ENCODE data around the gene PABPC3. TPM values are rescaled to one million over a fixed set of nuclear protein-coding genes. Genes with fewer than 3 reads are reported as not detected.

Gene PABPC3
- under 1 TPM; 0.07 to 0.76 (median 0.26) TPM for total RNA-seq

GRCh38 chr13:25095851-25096453 is at the start of gene PABPC3:
TSS of gene PABPC3 (plus strand) at chr13:25096136. CDS start at chr13:25096199, 63 bp downstream.
- ATAC-seq (replicated peaks in 6 of 8), result peak in 1 of 8 experiments; percentile 40
- 35 to 100% (median 96%) methylated on average over 1 to 20 of the region's 50 CpGs; no CpG with 5 or more reads in 2 of the 10 experiments for WGBS, 10 experiments
- Histone ChIP-seq H3K4me1 (replicated peaks in 1 of 2) (no peaks in the 10 kb centered on the region), H3K4me3 (no peak within 1 kb of the TSS), H3K27ac (no peak within 1 kb of the TSS)
- in situ Hi-C loops (cut with MboI; ENCODE audit: low pct_unique_long_range_greater_than_20kb in 2 of 9, low sequenced_read_pairs in 9 of 9, unreplicated experiment in 9 of 9), result no loop called here

GRCh38 chr13:25046274-25046984 is 49.5 kb upstream of the PABPC3 start:
- 10 to 74% (median 30%) methylated on average over 3 to 17 of the region's 24 CpGs for WGBS, 10 experiments
- Histone ChIP-seq H3K27ac (peak overlapping the region in 1 of 2 donors; percentile 60), H3K4me3 (peak overlapping the region; percentile 39 to 73 (median 44)), H3K4me1 (replicated peaks in 1 of 2) (no peaks in the 10 kb centered on the region)
- in situ Hi-C loops (cut with MboI; ENCODE audit: low pct_unique_long_range_greater_than_20kb in 2 of 9, low sequenced_read_pairs in 9 of 9, unreplicated experiment in 9 of 9), result no loop called here
- ATAC-seq (replicated peaks in 6 of 8), result peak; percentile 10 to 72 (median 66)

- 0 to 4% (median 3%) methylated on average over 2 to 9 of the region's 39 CpGs; no CpG with 5 or more reads in 7 of the 10 experiments for WGBS, 10 experiments
- peak overlapping the region; percentile 39 to 73 (median 44) for H3K4me3 ChIP-seq
- H3K4me1 ChIP-seq (replicated peaks in 1 of 2), result no peaks in the 10 kb centered on the region
- in situ Hi-C loops (cut with MboI; ENCODE audit: low pct_unique_long_range_greater_than_20kb in 2 of 9, low sequenced_read_pairs in 9 of 9, unreplicated experiment in 9 of 9), result no loop called here
- ATAC-seq (replicated peaks in 6 of 8), result peak; percentile 94 to 98 (median 96)
- H3K27ac ChIP-seq, result peak overlapping the region in 1 of 2 donors; percentile 60
These were observed 48.9 kb upstream of the PABPC3 start for GRCh38 chr13:25046985-25047511.

GRCh38 chr13:25051065-25051464 is 44.9 kb upstream of the PABPC3 start:
- H3K4me3 ChIP-seq, result no peak overlapping the region
- no peak for ATAC-seq (replicated peaks in 6 of 8)
- in situ Hi-C loops (cut with MboI; ENCODE audit: low pct_unique_long_range_greater_than_20kb in 2 of 9, low sequenced_read_pairs in 9 of 9, unreplicated experiment in 9 of 9), result no loop called here
- H3K27ac ChIP-seq, result no peak overlapping the region
- 0 to 75% (median 41%) methylated on average over 1 of the region's 1 CpG; no CpG with 5 or more reads in 2 of the 10 experiments for WGBS, 10 experiments
- no peaks in the 10 kb centered on the region for H3K4me1 ChIP-seq (replicated peaks in 1 of 2)

GRCh38 chr13:25059166-25059565 is 36.8 kb upstream of the PABPC3 start:
- no peak overlapping the region for H3K27ac ChIP-seq

GRCh38 chr13:25059958-25060357 is 36.0 kb upstream of the PABPC3 start:
- in situ Hi-C loops (cut with MboI; ENCODE audit: low pct_unique_long_range_greater_than_20kb in 2 of 9, low sequenced_read_pairs in 9 of 9, unreplicated experiment in 9 of 9), result no loop called here
- ATAC-seq (replicated peaks in 6 of 8), result peak in 1 of 8 experiments; percentile 23
- 48 to 100% (median 87%) methylated on average over 1 to 7 of the region's 7 CpGs; no CpG with 5 or more reads in 3 of the 10 experiments for WGBS, 10 experiments
- Histone ChIP-seq H3K4me3 (no peak overlapping the region), H3K4me1 (replicated peaks in 1 of 2) (no peaks in the 10 kb centered on the region), H3K27ac (no peak overlapping the region)

More at GRCh38 chr13:25059166-25059565, 36.8 kb upstream of the PABPC3 start:
- Histone ChIP-seq H3K4me3 (no peak overlapping the region), H3K4me1 (replicated peaks in 1 of 2) (no peaks in the 10 kb centered on the region)
- 0 to 78% (median 57%) methylated on average over 1 of the region's 1 CpG; no CpG with 5 or more reads in 5 of the 10 experiments for WGBS, 10 experiments
- ATAC-seq (replicated peaks in 6 of 8), result no peak
- in situ Hi-C loops (cut with MboI; ENCODE audit: low pct_unique_long_range_greater_than_20kb in 2 of 9, low sequenced_read_pairs in 9 of 9, unreplicated experiment in 9 of 9), result no loop called here

- ATAC-seq (replicated peaks in 6 of 8), result no peak
- in situ Hi-C loops (cut with MboI; ENCODE audit: low pct_unique_long_range_greater_than_20kb in 2 of 9, low sequenced_read_pairs in 9 of 9, unreplicated experiment in 9 of 9), result no loop called here
- H3K4me1 ChIP-seq (replicated peaks in 1 of 2), result no peaks in the 10 kb centered on the region
- H3K27ac ChIP-seq, result no peak overlapping the region
- WGBS, 10 experiments, result 32 to 91% (median 78%) methylated on average over 2 to 5 of the region's 5 CpGs
- H3K4me3 ChIP-seq, result no peak overlapping the region
These were observed 33.5 kb upstream of the PABPC3 start for GRCh38 chr13:25062479-25062878.

GRCh38 chr13:25064396-25064795 is 31.5 kb upstream of the PABPC3 start:
- in situ Hi-C loops (cut with MboI; ENCODE audit: low pct_unique_long_range_greater_than_20kb in 2 of 9, low sequenced_read_pairs in 9 of 9, unreplicated experiment in 9 of 9), result no loop called here
- Histone ChIP-seq H3K4me3 (no peak overlapping the region), H3K4me1 (replicated peaks in 1 of 2) (no peaks in the 10 kb centered on the region), H3K27ac (no peak overlapping the region)
- no peak for ATAC-seq (replicated peaks in 6 of 8)

- H3K4me3 ChIP-seq, result no peak overlapping the region
- WGBS, 10 experiments, result 24 to 95% (median 76%) methylated on average over 2 to 8 of the region's 8 CpGs
- no peaks in the 10 kb centered on the region for H3K4me1 ChIP-seq (replicated peaks in 1 of 2)
- in situ Hi-C loops (cut with MboI; ENCODE audit: low pct_unique_long_range_greater_than_20kb in 2 of 9, low sequenced_read_pairs in 9 of 9, unreplicated experiment in 9 of 9), result no loop called here
- ATAC-seq (replicated peaks in 6 of 8), result no peak
- H3K27ac ChIP-seq, result no peak overlapping the region
These were observed 29.8 kb upstream of the PABPC3 start for GRCh38 chr13:25065974-25066770.

- WGBS, 10 experiments, result 0 to 42% (median 30%) methylated on average over 1 to 2 of the region's 3 CpGs; no CpG with 5 or more reads in 5 of the 10 experiments
- in situ Hi-C loops (cut with MboI; ENCODE audit: low pct_unique_long_range_greater_than_20kb in 2 of 9, low sequenced_read_pairs in 9 of 9, unreplicated experiment in 9 of 9), result no loop called here
- Histone ChIP-seq H3K4me3 (no peak overlapping the region), H3K27ac (no peak overlapping the region), H3K4me1 (replicated peaks in 1 of 2) (no peaks in the 10 kb centered on the region)
- peak in 4 of 8 experiments; percentile 55 to 88 (median 80) for ATAC-seq (replicated peaks in 6 of 8)
These were observed 28.9 kb upstream of the PABPC3 start for GRCh38 chr13:25067064-25067463.

- no peak for ATAC-seq (replicated peaks in 6 of 8)
- H3K4me3 ChIP-seq, result no peak overlapping the region
- WGBS, 10 experiments, result 60 to 100% (median 90%) methylated on average over 1 to 16 of the region's 26 CpGs; no CpG with 5 or more reads in 4 of the 10 experiments
- H3K27ac ChIP-seq, result no peak overlapping the region
- in situ Hi-C loops (cut with MboI; ENCODE audit: low pct_unique_long_range_greater_than_20kb in 2 of 9, low sequenced_read_pairs in 9 of 9, unreplicated experiment in 9 of 9), result no loop called here
- no peaks in the 10 kb centered on the region for H3K4me1 ChIP-seq (replicated peaks in 1 of 2)
These were observed 27.1 kb upstream of the PABPC3 start for GRCh38 chr13:25068810-25069209.

GRCh38 chr13:25069236-25069635 is 26.7 kb upstream of the PABPC3 start:
- WGBS, 10 experiments, result 80 to 100% (median 100%) methylated on average over 1 to 9 of the region's 21 CpGs; no CpG with 5 or more reads in 4 of the 10 experiments
- H3K27ac ChIP-seq, result no peak overlapping the region
- ATAC-seq (replicated peaks in 6 of 8), result no peak
- no peak overlapping the region for H3K4me3 ChIP-seq
- in situ Hi-C loops (cut with MboI; ENCODE audit: low pct_unique_long_range_greater_than_20kb in 2 of 9, low sequenced_read_pairs in 9 of 9, unreplicated experiment in 9 of 9), result no loop called here
- H3K4me1 ChIP-seq (replicated peaks in 1 of 2), result no peaks in the 10 kb centered on the region

GRCh38 chr13:25069911-25070310 is 26.0 kb upstream of the PABPC3 start:
- 0 to 100% (median 68%) methylated on average over 1 to 8 of the region's 8 CpGs; no CpG with 5 or more reads in 2 of the 10 experiments for WGBS, 10 experiments
- no peak overlapping the region for H3K4me3 ChIP-seq
- ATAC-seq (replicated peaks in 6 of 8), result no peak
- in situ Hi-C loops (cut with MboI; ENCODE audit: low pct_unique_long_range_greater_than_20kb in 2 of 9, low sequenced_read_pairs in 9 of 9, unreplicated experiment in 9 of 9), result no loop called here
- no peak overlapping the region for H3K27ac ChIP-seq
- H3K4me1 ChIP-seq (replicated peaks in 1 of 2), result no peaks in the 10 kb centered on the region
